ENCODE results near the gene GCFC2. TPM values are rescaled to one million over a fixed set of nuclear protein-coding genes. Genes with fewer than 3 reads are reported as not detected.
A peak's percentile ranks its signal among the peaks of the same experiment; 100 is the strongest.
"Not testable (repeated sequence)": the region's sequence is repeated elsewhere in the genome, so short reads cannot be mapped to it uniquely, and the experiment has no call there.

Gene GCFC2
- 10 to 100 TPM; 23.1 to 25.4 TPM for total RNA-seq

DNA sequence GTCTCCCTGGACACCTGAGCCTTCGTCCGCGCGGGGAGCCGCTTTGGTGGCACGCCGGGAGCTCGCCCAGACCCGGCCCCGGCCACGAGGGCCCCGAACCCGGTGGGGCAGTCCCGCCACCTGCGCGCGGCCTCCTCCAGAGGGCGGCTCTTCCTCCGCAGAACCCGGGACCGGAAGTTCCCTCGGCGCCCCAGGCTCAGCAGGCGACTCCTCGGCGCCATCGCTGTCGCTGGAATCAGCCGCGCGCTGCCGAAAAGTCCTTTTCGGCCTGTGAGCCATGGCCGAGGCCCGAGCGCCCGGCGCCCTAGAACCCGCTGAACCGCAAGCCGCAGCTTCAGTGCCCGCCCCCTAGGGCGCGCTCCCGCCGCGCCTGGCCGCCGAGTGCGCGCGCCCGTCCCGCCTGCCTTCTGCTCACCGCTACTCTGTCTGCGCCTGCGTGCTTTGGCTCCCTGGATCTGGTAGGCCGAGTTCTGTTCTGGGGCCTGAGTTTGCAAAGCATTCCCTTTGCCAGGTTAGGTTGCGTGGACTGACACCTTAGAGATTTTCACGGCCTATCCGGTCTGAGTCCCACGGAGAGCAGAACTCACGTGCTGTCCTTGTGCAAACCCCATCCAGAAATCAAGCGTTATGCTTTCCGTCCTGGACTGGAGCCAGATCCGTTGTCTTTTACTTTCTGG is at the start of gene GCFC2:
Gene GCFC2, minus strand, starts transcription at position 339 of the 677 bp plus-strand sequence. Its CDS starts 60 bp downstream, at position 279.
- Mint-ChIP-seq H3K4me1 (peaks cover 36% of the 10 kb centered on the region), H3K27ac (peak within 1 kb of the TSS; percentile 95), H3K27me3 (peaks cover 2% of the 10 kb centered on the region), H3K36me3 (ENCODE audit: low read depth) (peaks cover 13% of the 10 kb centered on the region), H3K4me3 (peak within 1 kb of the TSS; percentile 80), H3K9me3 (no peaks in the 10 kb centered on the region)
- ChIA-PET POLR2A (no interaction called here), CTCF (interaction anchor here (0.5 to 2.5 kb wide), 4 partner anchors 11 to 64 kb away, joined by 4 to 11 read pairs (median 5); partner anchors contain the start of gene MRPL19)
- DNase-seq: peak; percentile 82

DNA sequence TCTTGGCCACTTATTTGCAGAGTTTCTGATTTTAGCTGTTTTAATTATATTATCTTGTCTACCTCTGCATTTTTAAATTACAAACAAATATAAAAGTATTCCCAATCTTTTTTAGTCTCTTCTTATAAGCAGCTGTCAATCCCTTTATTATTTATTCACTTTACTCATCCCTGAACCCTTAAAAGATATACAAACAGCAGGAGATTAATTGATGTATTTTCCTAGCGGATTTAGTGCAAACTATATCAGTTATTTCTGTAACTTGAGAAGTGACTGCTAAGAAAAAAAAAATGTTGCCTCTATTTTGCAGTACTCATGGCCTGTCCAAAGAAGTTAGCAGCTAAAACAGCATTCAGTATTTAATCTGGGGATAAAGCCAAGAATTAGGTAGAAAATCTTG is 42.1 kb upstream of the GCFC2 start:
- H3K36me3 Mint-ChIP-seq (ENCODE audit: low read depth): no peaks in the 10 kb centered on the region
- H3K9me3 Mint-ChIP-seq: no peaks in the 10 kb centered on the region
- H3K4me1 Mint-ChIP-seq: no peaks in the 10 kb centered on the region
- DNase-seq: no peak
- ChIA-PET POLR2A (interaction anchor here (0.7 kb wide), 1 partner anchor 320 kb away, joined by 3 read pairs; no protein-coding TSS in a partner anchor), CTCF (interaction anchor here (1.2 kb wide), 1 partner anchor 15 kb away, joined by 3 read pairs; no protein-coding TSS in a partner anchor)
- no peak overlapping the region for H3K27ac Mint-ChIP-seq
- no peak overlapping the region for H3K4me3 Mint-ChIP-seq
- H3K27me3 Mint-ChIP-seq: peaks cover 9% of the 10 kb centered on the region

DNA sequence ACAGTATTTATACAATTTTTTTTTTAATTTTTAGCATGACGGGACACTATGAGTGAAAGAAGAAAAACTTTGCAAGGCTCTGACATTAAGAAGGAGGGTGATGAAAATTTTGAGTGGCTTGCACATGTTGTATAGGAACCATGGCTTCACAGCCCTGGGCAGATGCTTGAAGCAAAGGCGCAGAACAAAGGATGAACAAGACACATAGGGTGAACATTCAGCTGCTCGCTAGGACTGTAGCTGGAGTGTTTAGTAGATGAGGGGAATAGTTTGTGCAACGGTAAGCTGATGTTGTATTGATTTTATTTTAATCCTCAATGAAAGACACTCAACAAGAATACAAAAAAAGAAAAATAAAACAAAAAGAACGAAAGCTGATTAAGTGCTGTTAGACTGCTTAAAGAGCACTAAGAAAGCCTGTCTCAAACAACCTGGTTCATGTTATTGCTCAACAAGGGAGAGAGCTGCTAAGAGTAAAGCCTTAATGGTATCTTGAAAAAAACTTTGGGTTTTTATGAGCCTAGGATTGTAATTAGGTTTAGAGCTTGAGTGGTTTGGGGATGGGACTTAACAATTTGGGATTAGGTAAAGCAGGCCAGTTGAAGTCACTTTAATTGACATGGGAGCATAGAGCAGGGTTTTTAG is 41.2 kb upstream of the GCFC2 start:
- Mint-ChIP-seq H3K36me3 (ENCODE audit: low read depth) (no peaks in the 10 kb centered on the region), H3K27ac (no peak overlapping the region), H3K4me3 (no peak overlapping the region), H3K27me3 (peaks cover 9% of the 10 kb centered on the region), H3K4me1 (no peaks in the 10 kb centered on the region), H3K9me3 (no peaks in the 10 kb centered on the region)
- CTCF ChIA-PET: interaction anchor here (1.2 kb wide), 1 partner anchor 16 kb away, joined by 3 read pairs; no protein-coding TSS in a partner anchor
- no peak for DNase-seq
- POLR2A ChIA-PET: no interaction called here

DNA sequence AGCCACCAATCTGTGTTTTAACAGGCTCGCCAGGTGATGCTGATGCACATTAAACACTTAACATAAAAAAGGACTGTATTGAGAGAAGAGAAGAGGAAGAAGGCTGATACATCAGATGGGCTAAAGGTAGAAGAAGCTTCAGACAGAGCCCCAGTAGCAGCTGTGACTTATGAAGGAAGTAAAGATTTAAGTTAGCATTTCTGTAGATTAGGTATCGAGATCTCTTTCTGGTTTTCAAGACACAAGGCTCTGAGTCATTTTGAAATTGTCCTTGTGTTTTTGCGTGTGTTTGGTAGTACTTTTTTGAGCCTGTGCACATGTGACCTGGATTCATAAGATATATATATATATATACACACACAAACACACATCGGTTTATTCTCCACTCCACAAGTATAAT is 40.6 kb upstream of the GCFC2 start:
- no peak for DNase-seq
- ChIA-PET POLR2A (no interaction called here), CTCF (no interaction called here)
- H3K27ac Mint-ChIP-seq: no peak overlapping the region
- H3K36me3 Mint-ChIP-seq (ENCODE audit: low read depth): no peaks in the 10 kb centered on the region
- no peak overlapping the region for H3K4me3 Mint-ChIP-seq
- no peaks in the 10 kb centered on the region for H3K4me1 Mint-ChIP-seq
- no peaks in the 10 kb centered on the region for H3K9me3 Mint-ChIP-seq
- H3K27me3 Mint-ChIP-seq: peaks cover 9% of the 10 kb centered on the region

DNA sequence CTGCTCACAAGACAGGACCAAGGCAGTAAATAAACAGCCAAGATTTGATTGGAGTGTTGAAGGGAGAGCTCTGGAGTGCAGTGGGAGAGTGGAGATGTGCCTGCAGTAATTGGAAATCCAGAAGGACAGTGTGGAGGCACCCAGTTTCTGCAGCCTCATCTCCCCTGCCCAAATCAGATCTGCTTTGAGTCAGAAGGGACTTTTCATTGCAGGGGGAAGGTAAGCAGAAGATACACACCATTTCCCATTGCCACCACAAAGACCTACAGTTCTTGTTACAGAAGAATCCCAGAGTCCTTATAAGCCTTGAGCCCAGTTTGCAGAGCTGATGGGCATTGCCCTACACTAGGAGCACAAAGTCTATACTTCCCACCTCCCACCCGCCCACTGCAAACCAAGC is 27.2 kb upstream of the GCFC2 start:
- Mint-ChIP-seq H3K36me3 (ENCODE audit: low read depth) (no peaks in the 10 kb centered on the region), H3K4me1 (no peaks in the 10 kb centered on the region), H3K9me3 (peaks cover 4% of the 10 kb centered on the region), H3K4me3 (no peak overlapping the region), H3K27ac (no peak overlapping the region), H3K27me3 (peaks cover 9% of the 10 kb centered on the region)
- POLR2A ChIA-PET: no interaction called here
- no peak for DNase-seq
- CTCF ChIA-PET: no interaction called here

DNA sequence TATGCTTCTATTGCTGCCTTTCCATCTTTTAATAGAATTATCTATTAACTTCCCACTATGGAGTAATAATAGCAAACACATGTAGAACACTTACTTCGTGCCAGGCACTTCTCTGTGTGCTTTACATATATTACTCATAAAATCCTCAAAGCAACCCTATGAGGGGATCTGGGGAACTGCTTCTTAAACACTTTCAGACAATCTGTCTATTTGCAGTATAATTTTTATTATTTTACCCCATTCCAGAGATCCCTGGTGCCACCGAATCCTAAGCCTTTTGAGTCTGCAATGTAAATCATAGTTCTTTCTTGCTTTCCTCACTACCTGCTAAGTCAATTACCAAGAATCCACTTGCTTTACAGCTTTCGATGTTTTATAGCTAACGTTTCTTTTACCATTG is 25.6 kb upstream of the GCFC2 start:
- no peak for DNase-seq
- POLR2A ChIA-PET: no interaction called here
- CTCF ChIA-PET: interaction anchor here (0.6 kb wide), 1 partner anchor 1575 kb away, joined by 3 read pairs; no protein-coding TSS in a partner anchor
- Mint-ChIP-seq H3K4me1 (no peaks in the 10 kb centered on the region), H3K9me3 (peaks cover 4% of the 10 kb centered on the region), H3K4me3 (no peak overlapping the region), H3K27me3 (peaks cover 6% of the 10 kb centered on the region), H3K27ac (no peak overlapping the region), H3K36me3 (ENCODE audit: low read depth) (no peaks in the 10 kb centered on the region)

DNA sequence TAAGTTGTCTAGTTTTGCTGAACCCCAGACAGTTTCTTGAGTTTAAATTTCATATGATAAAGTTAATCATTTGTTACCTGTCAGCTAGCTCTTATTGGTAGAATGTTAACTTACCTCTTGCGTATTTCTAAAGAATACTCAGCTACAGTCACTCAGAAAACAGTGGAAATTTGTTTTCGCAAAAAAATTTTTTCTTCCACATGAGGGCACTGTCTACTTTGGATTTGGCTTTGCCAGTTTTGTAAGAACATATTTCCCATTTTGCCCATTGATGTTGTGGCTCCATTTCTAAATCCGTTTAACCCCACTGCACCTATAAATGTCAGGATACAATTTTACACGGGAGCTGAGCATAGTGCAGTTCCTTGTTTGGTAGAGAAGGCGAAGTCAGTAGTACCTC is 19.1 kb upstream of the GCFC2 start:
- CTCF ChIA-PET: no interaction called here
- Mint-ChIP-seq H3K27me3 (peaks cover 12% of the 10 kb centered on the region), H3K4me3 (no peak overlapping the region), H3K9me3 (no peaks in the 10 kb centered on the region), H3K4me1 (no peaks in the 10 kb centered on the region), H3K36me3 (ENCODE audit: low read depth) (no peaks in the 10 kb centered on the region), H3K27ac (no peak overlapping the region)
- POLR2A ChIA-PET: no interaction called here
- no peak for DNase-seq

DNA sequence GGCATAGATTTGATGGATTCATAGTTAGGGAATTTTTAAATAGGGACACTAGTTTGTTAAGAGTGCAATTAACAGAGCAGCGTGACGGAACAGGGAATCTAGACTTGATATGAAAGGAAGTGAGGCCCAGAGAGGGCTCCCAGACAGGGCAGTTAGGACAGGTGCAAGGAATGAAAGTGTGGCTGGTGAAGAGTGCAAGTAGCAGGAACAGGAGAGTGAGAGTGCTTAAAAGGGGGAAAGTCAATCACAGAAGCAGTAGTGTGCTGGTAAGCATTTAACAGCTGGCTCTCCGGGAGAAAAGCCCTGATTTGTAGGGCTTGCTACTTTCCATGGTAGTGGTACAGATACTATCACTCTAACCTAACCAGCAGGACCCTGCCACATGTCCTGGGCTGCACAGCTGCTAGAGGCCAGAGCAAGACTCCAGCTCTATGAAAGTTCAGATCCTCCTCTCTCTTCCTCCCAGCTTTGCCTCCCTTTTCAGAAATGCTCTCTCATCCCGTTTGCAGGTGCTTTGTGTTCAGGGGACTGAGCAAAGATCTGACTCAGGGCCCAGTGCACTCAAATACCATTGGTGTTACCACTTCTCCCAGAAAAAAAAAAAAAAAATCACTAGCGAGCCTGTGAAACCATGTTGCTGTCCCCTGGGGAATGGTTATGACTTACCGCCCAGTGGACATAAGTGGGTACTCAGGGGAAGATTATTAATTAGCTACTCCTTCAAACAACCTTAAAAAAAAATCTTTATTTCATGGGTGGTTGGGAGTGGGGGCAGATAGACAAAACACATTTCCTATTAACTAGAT is 18.1 kb upstream of the GCFC2 start:
- POLR2A ChIA-PET: no interaction called here

DNA sequence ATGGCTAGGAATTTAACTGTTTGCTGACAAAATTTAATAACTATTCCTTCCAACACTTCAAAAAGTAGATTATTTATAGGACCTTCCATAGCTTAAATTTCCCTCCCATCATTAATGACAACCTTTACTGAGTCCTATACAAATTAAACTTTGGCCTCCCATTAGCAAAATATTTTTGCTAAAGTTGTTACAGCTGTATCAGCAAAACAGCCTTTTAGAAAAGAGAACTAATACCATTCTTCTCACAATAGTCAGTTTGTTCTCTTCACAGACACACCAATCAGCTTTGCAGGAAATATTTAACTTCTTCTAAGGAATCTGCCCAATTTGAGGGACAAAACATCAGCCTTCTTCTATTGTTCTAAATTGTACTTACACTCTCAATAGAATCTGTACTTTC is 12.0 kb upstream of the GCFC2 start:
- no peak overlapping the region for H3K4me3 Mint-ChIP-seq
- no peak for DNase-seq
- POLR2A ChIA-PET: no interaction called here
- H3K27me3 Mint-ChIP-seq: peaks cover 15% of the 10 kb centered on the region
- no peaks in the 10 kb centered on the region for H3K36me3 Mint-ChIP-seq (ENCODE audit: low read depth)
- CTCF ChIA-PET: interaction anchor here (1.6 kb wide), 1 partner anchor 12 kb away, joined by 4 read pairs; the partner anchor contains the start of gene GCFC2
- no peaks in the 10 kb centered on the region for H3K4me1 Mint-ChIP-seq
- no peaks in the 10 kb centered on the region for H3K9me3 Mint-ChIP-seq
- no peak overlapping the region for H3K27ac Mint-ChIP-seq

More for the DNA sequence above, 18.1 kb upstream of the GCFC2 start:
- DNase-seq: no peak
- no peaks in the 10 kb centered on the region for H3K36me3 Mint-ChIP-seq (ENCODE audit: low read depth)
- no peaks in the 10 kb centered on the region for H3K9me3 Mint-ChIP-seq
- H3K4me3 Mint-ChIP-seq: no peak overlapping the region
- no peaks in the 10 kb centered on the region for H3K4me1 Mint-ChIP-seq
- no peak overlapping the region for H3K27ac Mint-ChIP-seq
- H3K27me3 Mint-ChIP-seq: peaks cover 11% of the 10 kb centered on the region
- CTCF ChIA-PET: interaction anchor here (0.6 kb wide), 1 partner anchor 1470 kb away, joined by 4 read pairs; no protein-coding TSS in a partner anchor

DNA sequence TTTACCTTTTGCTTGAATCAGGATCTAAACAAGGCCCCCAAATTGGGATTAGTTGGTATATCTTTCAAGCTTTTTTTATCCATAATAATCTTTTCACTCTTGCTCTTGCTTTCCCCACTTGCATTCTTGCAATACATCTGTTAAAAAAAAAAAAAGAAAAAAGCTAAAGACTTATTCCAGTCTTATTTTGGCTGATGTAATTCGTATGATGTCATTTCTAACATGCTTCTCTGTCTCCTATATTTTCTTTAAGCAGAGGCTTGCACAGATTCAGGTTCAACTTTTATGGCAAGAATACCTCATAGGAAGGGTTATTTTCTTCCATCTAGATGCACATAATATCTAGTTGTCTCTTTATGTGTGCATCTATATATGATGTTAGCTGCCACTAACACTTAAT is 9.8 kb upstream of the GCFC2 start:
- POLR2A ChIA-PET: no interaction called here
- no peak overlapping the region for H3K4me3 Mint-ChIP-seq
- H3K27ac Mint-ChIP-seq: no peak overlapping the region
- no peaks in the 10 kb centered on the region for H3K4me1 Mint-ChIP-seq
- H3K27me3 Mint-ChIP-seq: peaks cover 14% of the 10 kb centered on the region
- no peaks in the 10 kb centered on the region for H3K9me3 Mint-ChIP-seq
- CTCF ChIA-PET: no interaction called here
- no peak for DNase-seq
- H3K36me3 Mint-ChIP-seq (ENCODE audit: low read depth): no peaks in the 10 kb centered on the region

DNA sequence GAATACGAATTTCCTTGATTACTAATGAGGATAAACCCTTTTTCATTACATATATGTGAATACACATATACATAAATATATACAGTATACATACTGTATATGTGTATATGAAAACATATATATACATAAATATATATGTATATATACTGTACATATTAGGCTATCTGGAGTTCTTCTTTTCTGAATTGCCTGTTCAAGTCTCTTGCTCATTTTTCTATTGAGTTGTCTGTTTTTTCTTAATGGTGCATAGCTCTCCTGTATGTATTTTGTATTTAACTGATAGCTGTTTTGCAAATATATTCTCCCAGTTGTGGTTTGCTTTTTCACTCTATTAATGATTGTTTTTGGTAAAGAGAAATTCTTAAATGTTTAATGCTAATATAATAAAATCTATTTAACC is 8.9 kb upstream of the GCFC2 start:
- no peaks in the 10 kb centered on the region for H3K9me3 Mint-ChIP-seq
- ChIA-PET CTCF (no interaction called here), POLR2A (no interaction called here)
- no peak overlapping the region for H3K27ac Mint-ChIP-seq
- H3K4me3 Mint-ChIP-seq: no peak overlapping the region
- no peak for DNase-seq
- peaks cover 16% of the 10 kb centered on the region for H3K27me3 Mint-ChIP-seq
- no peaks in the 10 kb centered on the region for H3K4me1 Mint-ChIP-seq
- H3K36me3 Mint-ChIP-seq (ENCODE audit: low read depth): no peaks in the 10 kb centered on the region

DNA sequence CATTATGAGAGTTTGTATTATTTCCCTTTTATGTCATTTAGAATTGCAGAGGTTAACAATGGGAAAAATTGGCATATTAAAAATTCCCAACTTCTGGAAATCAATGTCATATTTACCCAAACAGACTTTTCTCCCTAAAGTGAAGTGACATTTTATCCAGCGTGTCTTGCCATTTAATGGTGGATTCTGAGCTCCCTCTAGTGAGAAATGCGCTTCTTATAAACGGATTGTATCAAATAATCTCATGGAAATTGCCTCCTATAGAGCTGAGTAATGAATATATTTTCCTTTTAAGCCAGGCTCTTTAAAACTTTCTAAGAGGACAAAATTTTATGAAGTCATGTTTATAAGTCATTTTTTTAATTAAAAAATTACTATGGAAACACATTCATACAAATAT is 5.7 kb upstream of the GCFC2 start:
- POLR2A ChIA-PET: no interaction called here
- no peak overlapping the region for H3K27ac Mint-ChIP-seq
- H3K36me3 Mint-ChIP-seq (ENCODE audit: low read depth): peaks cover 2% of the 10 kb centered on the region
- DNase-seq: no peak
- H3K9me3 Mint-ChIP-seq: no peaks in the 10 kb centered on the region
- CTCF ChIA-PET: no interaction called here
- peaks cover 7% of the 10 kb centered on the region for H3K27me3 Mint-ChIP-seq
- peaks cover 3% of the 10 kb centered on the region for H3K4me1 Mint-ChIP-seq
- no peak overlapping the region for H3K4me3 Mint-ChIP-seq

DNA sequence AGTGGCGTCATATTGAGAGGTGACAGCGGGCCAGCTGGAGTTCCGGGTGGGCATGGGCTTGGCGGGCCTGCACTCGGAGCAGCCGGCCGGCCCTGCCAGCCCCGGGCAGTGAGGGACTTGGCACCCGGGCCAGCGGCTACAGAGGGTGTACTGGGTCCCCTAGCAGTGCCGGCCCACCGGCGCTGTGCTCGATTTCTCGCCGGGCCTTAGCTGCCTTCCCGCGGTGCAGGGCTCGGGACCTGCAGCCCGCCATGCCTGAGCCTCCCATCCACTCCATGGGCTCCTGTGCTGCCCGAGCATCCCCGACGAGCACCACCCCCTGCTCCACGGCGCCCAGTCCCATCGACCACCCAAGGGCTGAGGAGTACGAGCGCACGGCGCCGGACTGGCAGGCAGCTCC is 875 bp upstream of the GCFC2 start:
- Mint-ChIP-seq H3K4me3 (peak overlapping the region; percentile 80), H3K4me1 (peaks cover 28% of the 10 kb centered on the region), H3K27ac (peak overlapping the region; percentile 95)
- H3K27me3 Mint-ChIP-seq; H3K9me3 Mint-ChIP-seq; DNase-seq; POLR2A ChIA-PET; H3K36me3 Mint-ChIP-seq (ENCODE audit: low read depth): not testable (repeated sequence)
- CTCF ChIA-PET: interaction anchor here (2.5 kb wide), 1 partner anchor 65 kb away, joined by 11 read pairs; the partner anchor contains the start of gene MRPL19
